ENCODE data around the gene OR2A12. TPM values are rescaled to one million over a fixed set of nuclear protein-coding genes. Genes with fewer than 3 reads are reported as not detected.

OR2A12 gene
- total RNA-seq, 4 donors from 2014 or later, result not detected

DNA sequence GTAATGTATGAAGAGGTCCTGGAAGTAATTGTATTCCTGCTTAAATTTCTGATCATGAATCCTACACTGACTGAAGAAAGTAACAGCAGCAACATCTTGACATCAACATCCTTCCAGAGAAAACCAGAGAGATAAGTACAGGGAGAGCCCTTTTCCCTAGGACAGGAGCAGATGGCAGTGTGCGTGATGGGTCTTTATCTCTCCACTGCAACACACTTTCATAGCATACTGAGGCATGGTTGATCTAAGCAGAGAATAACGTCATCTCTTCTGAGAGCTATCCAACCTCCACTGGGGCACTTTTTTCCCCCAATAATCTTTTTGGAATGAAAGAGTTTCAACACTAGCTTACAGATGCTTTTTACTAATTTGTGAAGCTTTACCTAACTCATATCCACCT is 16.1 kb upstream of the OR2A12 start:
- H3K27ac ChIP-seq, result no peak overlapping the region
- no peaks in the 10 kb centered on the region for H3K9me3 ChIP-seq
- TF ChIP-seq, protein P1, sequence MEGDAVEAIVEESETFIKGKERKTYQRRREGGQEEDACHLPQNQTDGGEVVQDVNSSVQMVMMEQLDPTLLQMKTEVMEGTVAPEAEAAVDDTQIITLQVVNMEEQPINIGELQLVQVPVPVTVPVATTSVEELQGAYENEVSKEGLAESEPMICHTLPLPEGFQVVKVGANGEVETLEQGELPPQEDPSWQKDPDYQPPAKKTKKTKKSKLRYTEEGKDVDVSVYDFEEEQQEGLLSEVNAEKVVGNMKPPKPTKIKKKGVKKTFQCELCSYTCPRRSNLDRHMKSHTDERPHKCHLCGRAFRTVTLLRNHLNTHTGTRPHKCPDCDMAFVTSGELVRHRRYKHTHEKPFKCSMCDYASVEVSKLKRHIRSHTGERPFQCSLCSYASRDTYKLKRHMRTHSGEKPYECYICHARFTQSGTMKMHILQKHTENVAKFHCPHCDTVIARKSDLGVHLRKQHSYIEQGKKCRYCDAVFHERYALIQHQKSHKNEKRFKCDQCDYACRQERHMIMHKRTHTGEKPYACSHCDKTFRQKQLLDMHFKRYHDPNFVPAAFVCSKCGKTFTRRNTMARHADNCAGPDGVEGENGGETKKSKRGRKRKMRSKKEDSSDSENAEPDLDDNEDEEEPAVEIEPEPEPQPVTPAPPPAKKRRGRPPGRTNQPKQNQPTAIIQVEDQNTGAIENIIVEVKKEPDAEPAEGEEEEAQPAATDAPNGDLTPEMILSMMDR (IDR thresholded peaks at IDR 0.05), result no peak
- no peak for TF ChIP-seq POLR2A (IDR thresholded peaks at IDR 0.05)
- H3K36me3 ChIP-seq, result no peaks in the 10 kb centered on the region
- intact Hi-C loops (cut with DNase I; ENCODE audit: low total_unique reads), result no loop called here
- H3K27me3 ChIP-seq, result no peaks in the 10 kb centered on the region
- no peaks in the 10 kb centered on the region for H3K4me1 ChIP-seq
- DNase-seq, result no peak
- no peak overlapping the region for H3K4me3 ChIP-seq

DNA sequence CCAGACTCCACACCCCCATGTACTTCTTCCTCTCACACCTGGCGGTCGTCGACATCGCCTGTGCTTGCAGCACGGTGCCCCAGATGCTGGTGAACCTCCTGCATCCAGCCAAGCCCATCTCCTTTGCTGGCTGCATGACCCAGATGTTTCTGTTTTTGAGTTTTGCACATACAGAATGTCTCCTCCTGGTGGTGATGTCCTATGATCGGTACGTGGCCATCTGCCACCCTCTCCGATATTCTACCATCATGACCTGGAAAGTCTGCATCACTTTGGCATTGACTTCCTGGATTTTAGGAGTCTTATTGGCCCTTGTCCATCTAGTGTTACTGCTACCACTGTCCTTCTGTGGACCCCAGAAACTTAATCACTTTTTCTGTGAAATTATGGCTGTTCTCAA is 11.7 kb upstream of the OR2A12 start:
- no peak for DNase-seq
- intact Hi-C loops (cut with DNase I; ENCODE audit: low total_unique reads), result no loop called here
- Histone ChIP-seq H3K36me3 (no peaks in the 10 kb centered on the region), H3K27ac (no peak overlapping the region), H3K4me1 (no peaks in the 10 kb centered on the region), H3K27me3 (no peaks in the 10 kb centered on the region), H3K9me3 (no peaks in the 10 kb centered on the region), H3K4me3 (no peak overlapping the region)
- no peak for TF ChIP-seq POLR2A (IDR thresholded peaks at IDR 0.05)
- TF ChIP-seq, protein P1 (IDR thresholded peaks at IDR 0.05), result no peak

DNA sequence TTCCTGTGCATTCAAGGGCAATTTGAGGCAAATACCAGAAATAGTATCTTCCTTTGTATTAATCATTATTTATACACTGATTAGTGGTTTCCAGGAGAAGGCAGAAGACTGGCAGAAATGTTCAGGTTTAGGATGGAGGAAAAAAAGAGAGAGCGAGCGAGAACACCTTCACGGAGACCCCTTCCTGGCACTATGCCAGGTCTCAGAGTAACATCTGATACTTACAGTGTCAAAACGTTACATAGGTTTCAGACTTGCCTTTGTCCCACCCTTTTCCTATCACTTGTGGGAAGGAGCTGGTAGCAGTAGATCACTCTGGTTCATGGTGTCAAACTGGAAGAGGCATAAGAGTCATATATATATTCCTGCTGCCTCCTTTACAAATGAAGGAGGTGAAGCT is 652 bp downstream of the OR2A12 start:
- H3K4me3 ChIP-seq, result no peak overlapping the region
- no peak for DNase-seq
- H3K27ac ChIP-seq, result no peak overlapping the region
- peaks cover 0 to 4% of the 10 kb centered on the region in 2 donors for H3K36me3 ChIP-seq
- TF ChIP-seq, protein P1 (IDR thresholded peaks at IDR 0.05), result no peak
- no peak for TF ChIP-seq POLR2A (IDR thresholded peaks at IDR 0.05)
- no peaks in the 10 kb centered on the region for H3K4me1 ChIP-seq
- H3K9me3 ChIP-seq, result no peaks in the 10 kb centered on the region
- intact Hi-C loops (cut with DNase I; ENCODE audit: low total_unique reads), result no loop called here
- H3K27me3 ChIP-seq, result no peaks in the 10 kb centered on the region

DNA sequence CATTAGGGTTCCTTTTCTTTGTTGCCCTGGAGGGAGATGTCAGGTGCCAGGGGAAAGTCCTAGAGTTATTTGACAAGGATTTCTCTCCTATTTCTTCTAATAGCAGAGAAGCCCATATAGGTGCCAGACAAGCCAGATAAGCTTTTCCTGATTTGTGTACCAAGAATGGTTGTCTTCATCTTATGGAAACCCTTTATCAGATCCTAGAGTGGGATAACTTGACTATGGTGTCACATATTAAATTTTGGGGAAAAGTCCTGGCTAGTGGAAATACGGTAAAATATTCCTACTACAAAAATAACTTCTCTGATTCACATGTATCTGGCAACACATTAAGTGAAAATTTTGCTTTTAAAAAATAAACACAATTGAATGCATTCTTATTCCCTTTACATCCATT is 1.2 kb downstream of the OR2A12 start:
- H3K27me3 ChIP-seq, result no peaks in the 10 kb centered on the region
- TF ChIP-seq POLR2A (IDR thresholded peaks at IDR 0.05), result no peak
- no peak overlapping the region for H3K27ac ChIP-seq
- intact Hi-C loops (cut with DNase I; ENCODE audit: low total_unique reads), result no loop called here
- no peaks in the 10 kb centered on the region for H3K9me3 ChIP-seq
- no peak overlapping the region for H3K4me3 ChIP-seq
- peaks cover 0 to 4% of the 10 kb centered on the region in 2 donors for H3K36me3 ChIP-seq
- no peaks in the 10 kb centered on the region for H3K4me1 ChIP-seq
- DNase-seq, result no peak

DNA sequence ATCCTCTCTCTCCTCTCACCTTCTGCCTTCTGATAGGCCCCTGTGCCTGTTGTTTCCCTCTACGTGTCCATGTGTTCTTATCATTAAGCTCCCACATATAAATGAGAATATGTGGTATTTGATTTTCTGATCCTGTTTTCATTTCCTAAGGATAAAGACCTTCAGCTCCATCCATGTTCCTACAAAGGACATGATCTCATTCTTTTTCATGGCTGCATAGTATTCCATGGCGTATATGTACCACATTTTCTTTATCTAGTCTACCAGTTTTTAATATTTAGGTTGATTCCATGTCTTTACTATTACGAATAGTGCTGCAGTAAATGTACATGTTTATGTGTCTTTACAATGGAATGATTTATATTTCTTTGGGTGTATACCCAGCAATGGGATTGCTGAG is 4.6 kb downstream of the OR2A12 start:
- no peaks in the 10 kb centered on the region for H3K27me3 ChIP-seq
- H3K4me1 ChIP-seq, result no peaks in the 10 kb centered on the region
- H3K36me3 ChIP-seq, result no peaks in the 10 kb centered on the region
- intact Hi-C loops (cut with DNase I; ENCODE audit: low total_unique reads), result no loop called here
- no peak overlapping the region for H3K4me3 ChIP-seq
- H3K27ac ChIP-seq, result no peak overlapping the region
- DNase-seq, result no peak
- H3K9me3 ChIP-seq, result no peaks in the 10 kb centered on the region
- TF ChIP-seq, protein P1 (IDR thresholded peaks at IDR 0.05), result no peak
- TF ChIP-seq POLR2A (IDR thresholded peaks at IDR 0.05), result no peak

DNA sequence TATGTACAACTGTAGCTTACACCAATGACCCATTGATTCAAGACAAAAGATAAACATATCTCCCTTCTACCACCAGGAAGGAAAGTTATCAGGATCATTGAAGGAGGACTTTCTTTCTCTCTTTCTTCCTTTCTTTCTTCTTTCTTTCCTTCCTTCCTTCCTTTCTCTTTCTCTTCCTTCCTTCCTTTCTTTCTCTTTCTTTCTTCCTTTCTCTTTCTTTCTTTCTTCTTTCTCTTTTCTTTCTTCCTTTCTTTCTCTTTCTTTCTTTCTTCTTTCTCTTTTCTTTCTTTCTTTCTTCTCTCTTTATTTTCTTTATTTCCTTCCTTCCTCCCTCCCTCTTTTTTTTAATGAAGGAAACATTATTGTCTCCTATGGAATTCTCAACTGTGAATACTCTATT is 12.7 kb downstream of the OR2A12 start:
- TF ChIP-seq, protein P1 (IDR thresholded peaks at IDR 0.05), result no peak
- TF ChIP-seq POLR2A (IDR thresholded peaks at IDR 0.05), result no peak
- no peak for DNase-seq
- no peaks in the 10 kb centered on the region for H3K36me3 ChIP-seq
- H3K9me3 ChIP-seq, result no peaks in the 10 kb centered on the region
- H3K4me3 ChIP-seq, result no peak overlapping the region
- no peaks in the 10 kb centered on the region for H3K4me1 ChIP-seq
- H3K27ac ChIP-seq, result no peak overlapping the region
- no peaks in the 10 kb centered on the region for H3K27me3 ChIP-seq
- intact Hi-C loops (cut with DNase I; ENCODE audit: low total_unique reads), result no loop called here
